A172 (cell line): ENCODE results near the gene APLNR. TPM values are rescaled to one million over a fixed set of nuclear protein-coding genes. Genes with fewer than 3 reads are reported as not detected.
A peak's percentile ranks its signal among the peaks of the same experiment; 100 is the strongest.

Experiments used
- DNase-seq: peaks from one replicate; pipeline ENCODE4 v3.0.0-alpha.2; 2015; ENCODE audit warnings: low spot score
- total RNA-seq: library from RNA; depleted of rRNA; stranded (reverse); fragments of >200 nt; shearing (Covaris generic); gene quantifications from 2 replicates; pipeline ENCODE4 v1.2.3, GENCODE V29; 2014

APLNR gene
- total RNA-seq, 1 experiment from 2014 or later = 0.03 TPM

DNA sequence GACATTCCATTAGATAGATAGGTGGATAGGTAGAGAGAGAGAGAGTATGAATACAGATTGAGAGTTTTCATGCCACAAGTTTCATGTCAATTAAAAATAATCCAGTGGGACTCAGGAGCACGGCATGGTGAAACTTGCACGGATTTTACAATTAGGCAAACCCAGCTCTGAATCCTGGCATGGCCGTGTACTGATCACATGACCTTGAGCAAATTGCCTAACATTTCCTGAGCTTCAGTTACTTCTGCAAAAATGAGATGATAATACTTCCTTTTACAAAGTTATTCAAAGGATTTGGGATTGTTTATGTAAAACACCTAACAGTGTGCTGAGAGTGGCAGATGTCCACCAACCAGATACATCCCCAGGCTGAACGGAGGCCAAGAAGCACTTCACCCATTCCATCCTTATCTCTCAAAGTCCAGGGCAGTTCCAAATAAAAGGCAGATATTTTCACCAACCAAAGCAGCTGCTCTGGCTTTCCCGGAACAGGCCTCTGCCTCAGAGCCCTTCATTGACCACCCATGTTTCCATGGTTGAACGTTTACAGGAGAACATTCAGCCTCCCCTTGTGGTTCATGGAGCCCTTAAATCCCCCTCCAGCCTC is 17.9 kb downstream of the APLNR start:
- DNase-seq = no peak

DNA sequence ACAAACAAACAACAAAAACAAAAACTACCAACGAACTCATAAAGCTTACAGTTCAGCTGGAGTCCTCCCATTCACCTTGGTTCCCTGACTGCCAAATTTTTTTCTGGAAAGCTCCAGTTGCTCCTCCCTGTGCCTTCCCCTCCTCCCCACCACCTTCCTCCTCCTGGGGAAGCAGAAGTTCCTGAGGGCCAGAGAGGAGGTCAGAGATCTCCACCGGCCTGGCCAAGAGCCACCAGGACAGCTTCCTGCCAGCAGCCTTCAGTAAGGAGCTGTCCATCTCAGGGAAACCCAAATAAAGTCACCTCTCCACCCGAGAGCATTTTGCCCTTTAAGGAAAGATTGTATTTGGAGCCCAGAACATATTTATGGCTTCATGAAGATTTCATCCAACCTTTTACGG is 20.0 kb downstream of the APLNR start:
- no peak for DNase-seq

DNA sequence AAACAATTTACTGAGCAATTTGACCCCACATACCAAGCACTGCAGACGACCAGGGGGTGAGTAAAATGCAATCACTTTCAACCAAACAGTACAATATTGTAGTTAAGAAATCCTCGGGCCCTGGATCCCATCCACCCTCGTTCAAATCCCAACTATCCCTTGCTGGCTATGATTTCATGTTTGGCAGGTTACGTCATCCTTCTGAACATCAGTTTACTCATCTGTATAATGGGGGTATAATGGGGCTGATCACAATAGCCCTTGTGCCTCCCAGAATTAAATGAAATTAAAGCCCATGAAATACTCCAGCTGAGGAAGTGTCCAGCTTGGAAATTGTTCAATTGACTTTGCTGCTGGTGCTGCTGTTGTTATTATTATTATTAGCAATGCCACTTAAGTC is 20.6 kb downstream of the APLNR start:
- no peak for DNase-seq

DNA sequence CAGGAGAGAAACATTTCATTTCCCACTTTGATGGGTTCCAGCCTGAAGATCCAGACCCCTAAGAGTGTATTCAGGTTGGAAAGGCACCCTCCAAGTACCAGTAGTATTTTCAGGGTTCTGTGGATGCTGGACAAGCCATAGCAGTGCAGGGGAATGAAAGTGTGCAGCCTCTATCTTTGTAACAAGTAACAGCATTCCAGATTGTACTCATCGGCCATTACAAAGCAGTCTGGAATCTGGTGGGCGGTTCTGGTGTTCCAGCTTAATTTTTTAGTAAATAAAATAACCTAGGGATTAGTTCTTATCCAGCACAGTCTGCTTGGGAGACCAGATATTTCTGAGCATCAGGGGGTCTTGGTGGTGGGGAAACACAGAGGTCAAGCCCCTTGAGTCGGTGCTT is 22.6 kb downstream of the APLNR start:
- DNase-seq = peak; percentile 53

DNA sequence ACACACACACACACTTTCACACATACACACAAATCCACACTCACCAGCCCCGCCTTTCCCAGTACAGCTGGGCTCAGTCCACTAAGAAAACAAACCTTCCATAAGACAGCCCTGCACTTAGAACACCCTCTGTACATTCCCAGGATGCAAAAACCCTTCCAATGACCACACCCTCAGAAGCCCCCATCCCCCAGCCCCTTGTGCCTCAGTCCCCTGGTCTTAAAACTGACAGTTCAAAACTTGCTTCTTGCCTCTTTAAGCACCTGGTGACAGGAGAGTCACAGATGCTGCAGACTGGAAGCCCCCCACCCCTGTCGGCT is 23.0 kb downstream of the APLNR start:
- no peak for DNase-seq

GRCh38 chr11:57213342-57214097 is 23.5 kb downstream of the APLNR start:
- DNase-seq = no peak

DNA sequence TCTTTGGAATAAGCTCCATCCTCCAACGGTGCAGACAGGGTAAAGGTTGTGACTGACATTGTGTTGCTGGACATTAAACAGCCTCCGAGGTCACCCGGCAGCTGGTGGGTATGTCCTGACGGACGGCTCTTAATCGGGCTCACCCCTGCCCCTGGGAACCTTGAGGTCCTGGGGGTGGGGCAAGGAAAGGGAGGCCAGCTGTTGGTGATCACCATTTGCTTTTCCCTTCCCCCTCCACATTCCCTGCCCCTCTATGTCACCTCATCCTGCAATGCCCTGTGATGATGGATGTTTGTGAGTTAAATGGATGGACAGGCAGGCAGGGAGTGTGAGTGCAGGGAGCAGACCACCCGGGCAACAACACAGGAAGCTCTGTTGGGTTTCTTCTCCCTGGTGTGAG is 26.3 kb downstream of the APLNR start:
- no peak for DNase-seq

DNA sequence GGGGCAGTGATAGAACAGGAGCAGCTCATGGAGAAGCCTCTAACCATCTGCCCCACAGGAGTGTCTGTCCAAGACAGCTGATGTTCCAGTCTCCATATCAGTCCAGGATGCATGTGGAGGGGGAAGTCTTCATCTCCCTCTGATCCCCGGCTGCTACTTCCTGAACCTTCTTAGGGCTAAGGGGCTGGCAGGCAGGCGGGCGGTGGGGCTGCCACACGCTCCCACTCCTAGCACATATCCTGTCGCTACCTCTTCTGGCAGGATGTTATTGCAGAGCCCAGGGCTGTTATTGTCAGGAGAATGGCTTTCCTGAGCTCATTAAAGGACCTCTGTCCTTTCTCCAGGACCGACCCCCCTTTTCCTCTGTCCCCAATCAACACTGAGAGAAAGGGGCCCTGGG is 29.9 kb downstream of the APLNR start:
- no peak for DNase-seq

DNA sequence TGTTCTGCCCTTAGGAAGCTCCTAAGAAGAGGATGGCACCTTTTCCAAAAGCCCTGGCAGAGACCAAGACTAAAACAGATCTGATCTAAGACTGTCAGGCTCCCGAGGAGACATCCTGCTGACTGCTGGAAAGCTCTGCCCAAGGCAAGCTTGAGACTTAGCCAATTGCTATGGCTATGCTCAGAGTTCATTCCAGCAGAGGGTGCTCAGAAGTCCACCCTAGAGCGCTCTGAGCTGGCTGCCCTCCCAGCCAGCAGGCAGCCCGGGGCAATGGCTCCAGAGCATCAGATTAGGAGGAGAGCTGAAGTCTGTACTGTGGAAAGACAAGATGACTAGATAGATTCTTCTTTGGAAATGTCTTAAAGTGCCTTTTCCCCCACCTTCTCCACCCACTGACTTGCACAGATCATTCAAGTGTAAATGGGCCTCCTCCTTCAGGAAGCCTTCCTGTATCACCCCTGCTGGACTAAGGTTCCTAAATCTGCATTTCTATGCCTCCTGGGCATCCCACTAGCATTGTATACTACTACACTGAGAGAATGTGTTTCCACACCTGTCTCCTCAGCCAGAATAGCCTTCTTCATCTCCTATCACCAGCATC is 31.9 kb downstream of the APLNR start:
- DNase-seq = peak; percentile 10

GRCh38 chr11:57203882-57204480 is 33.1 kb downstream of the APLNR start:
- no peak for DNase-seq

DNA sequence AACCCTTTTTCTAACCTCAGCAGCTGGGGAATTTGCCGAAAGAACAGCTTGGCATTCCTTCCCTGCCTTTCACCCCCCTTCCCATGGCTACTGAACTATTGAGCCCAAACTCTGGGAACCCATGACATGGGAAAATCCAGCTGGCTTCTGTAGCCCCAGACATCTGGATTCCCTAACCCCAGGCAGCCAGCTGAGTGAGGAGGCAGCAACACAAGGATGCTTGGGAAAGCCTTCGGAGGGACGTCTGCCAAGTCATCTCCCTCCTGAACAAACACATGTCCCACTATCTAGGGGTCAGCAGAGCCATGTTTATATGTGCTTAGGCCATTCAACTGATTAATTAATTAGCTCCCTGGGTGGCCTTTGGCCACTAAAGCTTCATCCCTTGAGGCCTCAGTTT is 33.7 kb downstream of the APLNR start:
- no peak for DNase-seq

- no peak for DNase-seq
Measured at GRCh38 chr11:57202281-57202680, 34.8 kb downstream of the APLNR start.

- no peak for DNase-seq
Measured at GRCh38 chr11:57200917-57201316, 36.1 kb downstream of the APLNR start.

DNA sequence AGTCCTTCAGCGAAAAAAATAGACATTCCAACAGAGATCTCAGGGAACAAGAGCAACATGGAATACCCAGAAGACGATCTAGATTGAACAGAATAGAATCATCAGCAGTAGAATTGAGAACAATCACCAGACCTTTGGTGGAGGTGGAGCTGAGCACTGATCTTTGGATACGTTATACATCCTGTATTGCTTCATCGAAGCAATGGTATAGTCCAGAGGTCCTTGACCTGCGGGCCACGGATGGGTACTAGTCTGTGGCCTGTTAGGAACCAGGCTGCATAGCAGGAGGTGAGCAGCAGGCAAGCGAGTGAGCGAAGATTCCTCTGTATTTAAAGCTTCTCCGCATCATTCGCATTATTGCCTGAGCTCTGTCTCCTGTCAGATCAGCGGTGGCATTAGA is 37.7 kb downstream of the APLNR start:
- DNase-seq = no peak

- DNase-seq = no peak
Measured at GRCh38 chr11:57197762-57198161, 39.3 kb downstream of the APLNR start.

- no peak for DNase-seq
Measured at GRCh38 chr11:57196596-57196995, 40.5 kb downstream of the APLNR start.

DNA sequence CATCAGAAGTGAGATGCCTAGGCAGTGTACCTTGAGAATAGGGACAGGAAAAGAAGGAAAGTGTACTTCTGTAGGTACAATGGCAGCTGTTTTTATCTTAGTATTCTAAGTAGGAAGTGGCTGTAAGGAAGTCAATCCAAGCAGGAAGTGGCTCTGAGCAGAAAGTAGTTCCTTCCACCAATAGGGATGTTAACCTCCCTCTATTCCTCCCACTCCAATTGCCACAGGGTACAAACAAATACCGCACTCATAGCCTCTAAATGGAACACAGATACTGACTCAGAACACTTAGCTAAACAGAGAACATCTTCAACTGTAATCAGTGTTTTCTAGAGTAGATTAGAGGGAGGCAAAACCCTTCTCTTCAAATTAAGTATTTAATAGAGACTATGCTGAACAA is 44.7 kb downstream of the APLNR start:
- no peak for DNase-seq

GRCh38 chr11:57191311-57192219 is 45.5 kb downstream of the APLNR start:
- DNase-seq = no peak

- DNase-seq = no peak
Measured at GRCh38 chr11:57190548-57190947, 46.5 kb downstream of the APLNR start.
